Esophagus squamous epithelium (tissue), 4 donors: ENCODE results near the gene SETMAR.

Experiments
- POLR2A ChIP-seq, 4 donors: fragments of 450-650 bp; IDR thresholded peaks; one replicate each; pipeline ENCODE4 v1.6.1; 2017; ENCODE audit warnings: antibody characterized with exemption in 4 of 4, mild to moderate bottlenecking in 4 of 4, moderate library complexity in 3 of 4
- TF ChIP-seq, protein P1 (sequence below), 6 experiments: fragments of 450-650 bp in 4 of 6; fragments of 200-600 bp in 2 of 6; sonication (generic) in 2 of 6; IDR thresholded peaks; one replicate each; pipeline ENCODE4 v1.5.1; 2016 to 2019; ENCODE audit warnings: antibody characterized with exemption in 6 of 6, mild to moderate bottlenecking in 4 of 6, moderate library complexity in 4 of 6

- TF ChIP-seq, protein P1, sequence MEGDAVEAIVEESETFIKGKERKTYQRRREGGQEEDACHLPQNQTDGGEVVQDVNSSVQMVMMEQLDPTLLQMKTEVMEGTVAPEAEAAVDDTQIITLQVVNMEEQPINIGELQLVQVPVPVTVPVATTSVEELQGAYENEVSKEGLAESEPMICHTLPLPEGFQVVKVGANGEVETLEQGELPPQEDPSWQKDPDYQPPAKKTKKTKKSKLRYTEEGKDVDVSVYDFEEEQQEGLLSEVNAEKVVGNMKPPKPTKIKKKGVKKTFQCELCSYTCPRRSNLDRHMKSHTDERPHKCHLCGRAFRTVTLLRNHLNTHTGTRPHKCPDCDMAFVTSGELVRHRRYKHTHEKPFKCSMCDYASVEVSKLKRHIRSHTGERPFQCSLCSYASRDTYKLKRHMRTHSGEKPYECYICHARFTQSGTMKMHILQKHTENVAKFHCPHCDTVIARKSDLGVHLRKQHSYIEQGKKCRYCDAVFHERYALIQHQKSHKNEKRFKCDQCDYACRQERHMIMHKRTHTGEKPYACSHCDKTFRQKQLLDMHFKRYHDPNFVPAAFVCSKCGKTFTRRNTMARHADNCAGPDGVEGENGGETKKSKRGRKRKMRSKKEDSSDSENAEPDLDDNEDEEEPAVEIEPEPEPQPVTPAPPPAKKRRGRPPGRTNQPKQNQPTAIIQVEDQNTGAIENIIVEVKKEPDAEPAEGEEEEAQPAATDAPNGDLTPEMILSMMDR (IDR thresholded peaks at IDR 0.05) = no peak
- TF ChIP-seq POLR2A (IDR thresholded peaks at IDR 0.05) = no peak
Observed at GRCh38 chr3:4356220-4356540, 53.0 kb downstream of the SETMAR start.
